Measurements from ENCODE around the gene UBR1.

DNA sequence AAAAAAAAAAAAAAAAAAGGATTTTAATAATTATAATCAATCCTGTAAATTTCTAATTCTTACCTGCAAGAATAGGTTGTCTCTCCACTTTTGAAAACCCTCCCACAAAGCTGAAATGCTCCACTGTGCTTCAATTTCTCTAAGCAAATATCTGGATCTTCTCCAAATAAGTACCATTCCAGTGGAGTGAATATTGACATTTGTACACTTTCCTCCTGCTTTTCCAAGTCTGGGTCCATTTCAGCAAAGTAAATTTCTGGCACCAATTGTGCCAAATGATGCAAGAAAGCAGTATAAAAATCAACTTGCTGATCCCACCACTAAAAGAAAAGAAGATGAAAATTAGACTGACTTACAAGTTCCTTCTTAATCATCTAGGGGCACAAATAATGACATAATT lies 19.9 kb downstream of the UBR1 start:
- TF ChIP-seq, protein P1, sequence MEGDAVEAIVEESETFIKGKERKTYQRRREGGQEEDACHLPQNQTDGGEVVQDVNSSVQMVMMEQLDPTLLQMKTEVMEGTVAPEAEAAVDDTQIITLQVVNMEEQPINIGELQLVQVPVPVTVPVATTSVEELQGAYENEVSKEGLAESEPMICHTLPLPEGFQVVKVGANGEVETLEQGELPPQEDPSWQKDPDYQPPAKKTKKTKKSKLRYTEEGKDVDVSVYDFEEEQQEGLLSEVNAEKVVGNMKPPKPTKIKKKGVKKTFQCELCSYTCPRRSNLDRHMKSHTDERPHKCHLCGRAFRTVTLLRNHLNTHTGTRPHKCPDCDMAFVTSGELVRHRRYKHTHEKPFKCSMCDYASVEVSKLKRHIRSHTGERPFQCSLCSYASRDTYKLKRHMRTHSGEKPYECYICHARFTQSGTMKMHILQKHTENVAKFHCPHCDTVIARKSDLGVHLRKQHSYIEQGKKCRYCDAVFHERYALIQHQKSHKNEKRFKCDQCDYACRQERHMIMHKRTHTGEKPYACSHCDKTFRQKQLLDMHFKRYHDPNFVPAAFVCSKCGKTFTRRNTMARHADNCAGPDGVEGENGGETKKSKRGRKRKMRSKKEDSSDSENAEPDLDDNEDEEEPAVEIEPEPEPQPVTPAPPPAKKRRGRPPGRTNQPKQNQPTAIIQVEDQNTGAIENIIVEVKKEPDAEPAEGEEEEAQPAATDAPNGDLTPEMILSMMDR (conservative IDR thresholded peaks at IDR 0.05 in 1 of 2, IDR thresholded peaks at IDR 0.05 in 1 of 2; ENCODE audit: low read depth in 1 of 2, low read length in 2 of 2) = no peak
- no peak for TF ChIP-seq EZH2 (IDR thresholded peaks at IDR 0.05; ENCODE audit: low read length, missing control alignments)
